Dedifferentiated amniotic fluid mesenchymal stem cell (primary cell): ENCODE results near the gene GYG2.

Experiments
- DNase-seq: peaks from one replicate; pipeline ENCODE4 v3.0.0-alpha.2; 2016; ENCODE audit errors: extremely low spot score

GYG2 gene

DNA sequence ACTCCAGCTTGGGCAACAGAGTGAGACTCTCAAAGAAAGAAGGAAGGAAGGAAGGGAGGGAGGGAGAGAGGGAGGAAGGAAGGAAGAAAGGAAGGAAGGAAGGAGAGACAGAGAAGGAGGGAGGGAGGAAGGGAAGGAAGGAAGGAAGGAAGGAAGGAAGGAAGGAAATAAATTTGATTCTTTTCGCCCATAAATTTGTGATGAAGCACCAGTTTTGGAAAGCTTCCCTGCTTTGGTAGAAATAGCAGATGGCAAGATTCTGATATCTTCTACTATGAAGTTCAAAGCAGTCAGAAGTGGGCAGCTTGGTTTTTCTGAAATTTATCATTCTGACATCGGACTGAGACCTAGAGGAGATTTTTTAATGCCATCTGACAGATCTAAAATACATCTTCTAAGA, 11.7 kb upstream of the GYG2 start:
- no peak for DNase-seq

GRCh38 chrX:2819345-2820135, 9.2 kb upstream of the GYG2 start:
- no peak for DNase-seq

DNA sequence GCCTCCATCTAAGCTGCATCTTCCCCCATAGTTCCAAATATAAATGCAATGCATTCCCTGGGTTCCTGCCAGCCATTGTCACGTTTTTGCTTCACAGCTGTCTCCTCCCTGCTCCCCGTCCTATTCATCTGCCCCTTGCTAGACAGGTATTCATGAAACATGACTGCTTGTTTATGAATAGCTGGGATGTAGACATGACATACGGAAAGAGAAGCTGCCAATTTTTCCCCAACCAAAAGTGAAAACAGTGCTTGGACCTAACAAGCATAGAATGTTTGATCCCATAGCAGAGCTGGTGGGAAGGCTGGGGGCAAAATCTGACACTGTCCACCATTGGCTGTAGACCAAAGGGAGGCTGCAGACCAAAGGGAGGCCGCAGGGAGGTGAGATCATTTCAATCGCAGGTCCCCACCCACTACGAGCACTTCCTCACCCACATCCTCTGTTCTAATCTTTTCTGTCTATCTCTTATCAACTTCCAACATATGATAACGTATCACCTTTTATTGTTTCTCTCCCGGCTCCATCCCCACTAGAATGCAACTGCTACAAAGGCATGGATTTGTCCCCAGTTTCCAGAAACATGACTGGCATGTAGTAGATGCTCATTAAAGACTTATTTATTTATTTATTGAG, 8.5 kb upstream of the GYG2 start:
- no peak for DNase-seq

- DNase-seq = no peak
Observed at GRCh38 chrX:2823795-2824386, 4.8 kb upstream of the GYG2 start.

GRCh38 chrX:2824886-2825285, 3.8 kb upstream of the GYG2 start:
- DNase-seq = no peak

DNA sequence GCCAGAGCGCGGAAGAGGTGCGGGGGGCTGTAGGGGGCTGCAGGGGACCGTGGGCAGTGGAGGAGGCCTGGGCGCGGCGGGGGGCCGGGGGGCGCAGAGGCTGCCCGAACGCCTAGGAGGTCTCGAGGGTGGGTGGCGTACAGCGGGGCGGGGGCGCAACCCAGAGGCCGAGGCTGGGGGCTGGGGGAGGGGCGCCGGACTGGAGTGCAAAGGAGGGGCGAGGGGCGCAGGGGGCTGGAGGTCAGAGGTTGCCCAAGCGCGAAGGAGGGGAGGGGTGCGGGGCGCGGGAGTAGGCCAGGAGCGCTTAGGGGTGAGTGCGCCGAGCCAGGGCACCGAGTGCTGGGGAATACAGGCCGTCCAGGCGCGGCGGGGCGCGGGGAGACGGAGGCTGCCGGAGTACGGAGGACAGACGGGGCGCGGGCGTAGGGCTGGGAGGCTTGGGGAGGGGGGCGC, 255 bp downstream of the GYG2 start:
- no peak for DNase-seq

DNA sequence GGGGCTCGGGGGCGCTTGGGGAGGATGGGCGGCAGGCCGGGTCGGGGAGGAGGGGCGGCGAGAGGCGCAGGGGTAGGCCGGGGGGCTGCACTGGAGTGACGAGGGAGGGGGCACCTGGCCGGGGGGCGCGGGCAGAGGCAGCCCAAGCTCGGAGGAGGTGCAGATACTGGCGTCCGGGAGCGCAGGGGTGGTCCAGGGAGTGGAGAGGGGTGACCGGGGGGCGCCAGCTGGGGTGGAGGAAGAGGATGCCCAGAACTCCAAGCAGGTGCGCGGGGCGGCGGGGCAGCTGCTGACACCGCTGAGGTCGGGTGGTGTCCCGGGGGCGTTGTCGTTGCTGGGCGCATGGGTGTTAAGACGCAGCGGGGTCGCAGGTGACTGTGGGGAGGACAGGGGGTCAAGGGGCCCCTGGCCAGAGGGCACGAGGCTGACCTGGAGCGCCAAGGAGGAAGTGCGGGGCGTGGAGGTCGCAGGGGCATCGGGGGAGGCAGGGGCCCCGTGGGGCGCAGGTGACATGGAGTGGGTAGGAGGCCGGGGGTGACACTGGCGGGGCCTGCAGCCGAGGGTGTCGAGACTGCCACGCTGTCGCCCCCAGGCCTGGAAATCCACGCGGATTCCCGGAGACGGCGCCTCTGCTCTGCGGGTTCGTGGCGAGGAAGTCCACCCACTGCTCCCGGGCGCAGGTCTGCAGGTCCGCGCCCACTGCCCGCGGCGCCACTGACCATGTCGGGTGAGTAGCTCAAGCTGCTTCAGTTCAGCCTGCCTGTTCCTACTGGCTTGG, 928 bp downstream of the GYG2 start:
- no peak for DNase-seq

- no peak for DNase-seq
Observed at GRCh38 chrX:2831471-2832228, 2.9 kb downstream of the GYG2 start.

- no peak for DNase-seq
Observed at GRCh38 chrX:2837961-2838360, 9.2 kb downstream of the GYG2 start.

- DNase-seq = no peak
Observed at GRCh38 chrX:2840961-2841360, 12.2 kb downstream of the GYG2 start.

DNA sequence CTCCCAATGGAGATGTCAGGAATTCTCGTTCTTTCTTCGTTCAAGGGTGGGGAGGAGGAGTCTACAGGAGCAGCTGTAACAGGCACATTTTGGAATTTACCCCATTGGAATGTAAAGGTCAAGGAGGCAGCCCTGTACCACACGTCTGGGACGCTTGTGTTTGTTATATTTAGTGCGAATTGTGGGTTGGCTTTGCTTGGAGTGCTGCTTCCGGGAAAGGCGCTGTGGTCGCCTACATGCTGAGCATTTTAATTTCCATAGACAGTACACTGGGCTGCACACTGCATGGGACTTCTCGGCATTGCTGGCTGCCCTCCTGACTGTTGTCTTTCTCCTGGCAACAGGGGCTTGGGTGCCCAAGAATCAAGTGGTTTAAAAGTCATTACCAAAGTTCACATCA, 12.8 kb downstream of the GYG2 start:
- DNase-seq = no peak

GRCh38 chrX:2846992-2847391, 18.3 kb downstream of the GYG2 start:
- DNase-seq = no peak

- peak; percentile 61 for DNase-seq
Observed at GRCh38 chrX:2848871-2849301, 20.2 kb downstream of the GYG2 start.

DNA sequence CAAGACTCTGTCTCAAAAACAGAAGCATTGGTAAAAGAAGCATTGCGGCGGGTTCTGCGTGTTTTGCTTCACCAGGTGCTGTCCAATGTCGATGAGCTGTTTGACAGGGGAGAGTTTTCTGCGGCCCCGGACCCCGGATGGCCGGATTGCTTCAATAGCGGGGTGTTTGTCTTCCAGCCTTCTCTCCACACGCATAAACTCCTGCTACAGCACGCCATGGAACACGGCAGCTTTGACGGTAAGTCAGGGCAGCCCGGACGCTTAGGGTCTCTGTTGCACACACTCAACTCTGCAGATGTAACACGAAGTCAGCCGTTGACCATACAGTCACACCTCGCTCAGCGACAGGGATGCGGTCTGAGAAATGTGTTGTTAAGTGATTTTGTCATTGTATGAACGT, 26.2 kb downstream of the GYG2 start:
- DNase-seq = no peak

DNA sequence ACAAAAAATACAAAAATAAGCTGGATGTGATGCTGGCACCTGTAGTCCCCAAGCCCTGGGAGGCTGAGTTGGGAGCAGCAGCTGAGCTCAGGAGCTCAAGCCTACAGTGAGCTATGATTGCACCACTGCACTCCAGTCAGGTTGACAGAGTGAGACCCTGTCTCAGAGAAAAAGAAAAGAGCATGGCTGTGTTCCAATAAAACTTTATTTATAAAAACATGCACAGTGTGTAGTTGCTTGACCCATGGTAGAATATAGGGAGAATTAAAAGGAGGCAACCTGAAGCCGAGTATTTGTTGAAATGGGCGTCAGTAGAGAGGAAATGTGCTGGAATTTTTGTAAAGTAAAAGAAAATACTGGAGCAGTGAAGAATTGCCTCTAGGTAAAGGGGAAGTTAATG, 27.0 kb downstream of the GYG2 start:
- DNase-seq = no peak

- no peak for DNase-seq
Observed at GRCh38 chrX:2857566-2857965, 28.8 kb downstream of the GYG2 start.

DNA sequence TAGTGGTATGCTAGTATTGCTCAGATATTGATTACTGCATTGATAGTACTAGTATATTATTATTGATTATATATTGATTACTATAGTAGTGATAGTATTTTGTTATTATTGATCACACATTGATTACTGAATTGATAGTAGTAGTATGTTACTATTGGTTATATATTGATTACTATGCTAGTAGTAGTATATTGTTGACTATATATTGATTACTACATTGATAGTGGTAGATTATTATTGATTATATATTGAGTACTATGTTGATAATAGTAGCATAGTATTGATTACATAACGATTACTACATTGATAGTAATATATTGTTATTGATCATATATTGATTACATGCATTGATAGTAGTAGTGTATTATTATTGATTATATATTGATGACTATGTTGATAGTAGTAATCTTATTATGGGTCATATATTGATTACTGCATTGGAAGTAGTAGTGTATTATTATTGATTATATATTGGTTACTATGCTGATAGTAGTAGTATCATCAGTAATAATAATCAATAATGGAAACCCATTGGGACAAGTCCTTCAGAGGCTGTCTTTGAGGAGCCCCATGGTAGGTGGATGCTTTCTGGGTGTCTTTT, 30.6 kb downstream of the GYG2 start:
- DNase-seq = no peak

DNA sequence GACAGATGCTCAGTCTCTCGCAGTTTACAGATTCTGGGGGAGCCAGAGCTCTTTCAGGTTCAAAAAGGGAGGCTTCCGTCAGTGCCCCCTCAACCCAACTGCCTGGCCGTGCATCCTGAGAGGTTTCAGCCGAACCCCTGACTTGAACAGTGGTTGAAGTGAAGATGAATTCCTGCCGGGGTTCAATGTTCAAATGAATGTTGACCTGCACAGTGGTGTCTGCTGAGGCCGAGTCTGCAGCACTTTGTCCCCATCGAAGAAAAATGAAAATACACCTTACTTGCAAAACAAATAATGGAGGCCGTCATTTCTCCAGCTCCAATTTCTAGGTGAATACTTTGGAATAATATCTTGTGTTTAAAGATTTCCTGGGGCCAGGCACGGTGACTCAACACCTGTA, 33.7 kb downstream of the GYG2 start:
- DNase-seq = no peak

DNA sequence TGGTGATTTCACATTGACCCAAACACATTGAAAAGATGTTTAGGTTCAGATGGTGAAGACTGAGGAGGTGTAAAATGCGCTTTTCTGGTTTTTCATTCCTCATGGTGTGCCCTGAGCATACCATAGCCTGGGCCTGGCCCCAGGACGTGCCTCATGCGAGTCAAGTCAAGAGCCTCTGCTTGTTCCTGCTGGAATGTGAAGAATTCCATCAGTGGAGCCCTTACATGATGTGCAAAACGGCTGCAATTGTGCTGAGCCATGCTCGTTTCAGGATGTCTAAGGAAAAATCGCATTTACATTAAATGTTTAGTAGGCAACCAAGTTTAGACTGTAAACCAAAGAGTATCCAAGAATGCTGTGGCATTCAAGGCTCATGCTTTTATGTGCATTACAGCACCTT, 34.9 kb downstream of the GYG2 start:
- DNase-seq = peak; percentile 19

- no peak for DNase-seq
Observed at GRCh38 chrX:2867206-2867605, 38.5 kb downstream of the GYG2 start.

DNA sequence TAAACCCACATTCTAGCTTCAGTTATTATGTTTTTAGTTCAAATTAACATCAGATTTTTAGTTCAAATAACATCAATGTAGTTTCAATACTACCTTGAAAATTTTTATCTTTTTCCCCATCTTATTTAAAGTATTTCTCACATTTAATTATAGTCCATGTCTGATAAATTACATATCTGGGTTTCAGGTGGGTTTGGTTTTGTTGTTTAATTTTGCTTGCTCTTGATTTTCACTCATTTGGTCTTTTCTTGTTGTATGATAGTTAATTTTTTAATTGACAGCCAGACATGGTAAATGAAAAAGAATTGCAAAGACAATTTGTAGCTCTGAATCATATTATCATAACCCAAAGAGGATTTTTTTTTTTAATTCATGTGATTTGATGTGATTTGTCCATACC, 41.9 kb downstream of the GYG2 start:
- DNase-seq = no peak
